ENCODE measurements around the gene PTPN3.

Gene PTPN3

DNA sequence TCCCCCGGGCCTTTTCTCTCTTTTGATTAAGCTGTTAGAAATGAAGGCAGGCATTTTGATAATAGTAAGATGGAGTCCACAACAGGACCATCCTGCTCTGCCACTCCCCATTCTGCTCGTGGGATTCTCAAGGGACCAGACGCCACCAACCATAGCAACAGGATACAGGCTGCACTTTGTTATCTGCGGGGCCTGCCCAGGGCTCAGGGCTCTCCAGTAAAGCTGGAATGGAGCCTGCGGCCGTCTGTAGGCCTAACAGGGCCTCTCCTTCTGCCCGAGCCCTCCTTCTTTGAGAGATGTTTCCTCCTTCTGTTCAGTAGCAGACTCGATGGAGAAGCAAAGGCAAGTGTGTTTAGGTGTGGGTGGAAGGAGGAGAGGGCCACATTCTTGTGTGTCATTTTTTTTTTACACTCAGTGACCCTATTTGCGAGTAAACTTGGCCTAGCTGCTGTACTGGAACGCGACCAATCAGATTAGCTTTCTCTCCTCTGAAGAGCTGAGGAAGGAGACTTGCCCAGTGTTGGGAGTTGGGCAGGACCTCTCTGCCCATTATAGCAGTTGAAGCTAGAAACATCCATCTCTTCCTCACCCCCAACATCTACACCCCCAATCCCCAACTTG is 168.4 kb downstream of the PTPN3 start:
- no peak for DNase-seq

DNA sequence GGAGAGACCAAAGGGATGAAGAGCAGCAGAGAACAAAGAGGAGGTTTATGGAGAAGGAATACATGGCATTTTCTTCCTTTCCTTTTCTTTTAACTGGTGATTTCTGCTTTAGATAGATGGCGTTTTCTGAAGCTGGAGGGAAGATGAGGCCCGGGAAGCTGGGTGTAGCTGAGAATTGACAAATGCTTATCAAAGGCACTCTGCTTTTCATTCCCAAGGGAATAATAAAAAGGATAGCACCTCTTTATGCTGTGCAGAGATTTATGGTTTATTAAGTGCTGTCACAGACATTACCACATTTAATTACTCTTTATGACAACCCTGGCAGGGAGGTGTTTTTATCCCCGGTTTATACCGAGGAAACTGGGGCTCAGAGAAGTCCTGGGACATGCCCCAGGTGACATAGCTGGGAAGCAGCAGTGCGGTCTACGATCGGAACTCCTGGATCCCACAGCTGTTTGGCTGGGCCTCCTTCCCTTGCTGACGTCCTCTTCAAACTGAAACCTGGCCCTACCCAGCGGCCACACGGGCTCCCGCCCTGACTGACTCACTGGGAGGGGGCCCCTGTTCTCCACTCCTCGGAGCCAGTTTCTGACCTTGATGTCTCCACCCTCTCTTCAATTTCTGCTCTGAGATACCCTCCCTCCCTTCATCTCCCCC is 169.0 kb downstream of the PTPN3 start:
- no peak for DNase-seq
